NCI-H2227 treated with DMSO at 0.1 percent for 48 hours (cell line): ENCODE measurements around the gene TBC1D30.
A peak's percentile ranks its signal among the peaks of the same experiment; 100 is the strongest.
"Not testable (repeated sequence)": the region's sequence is repeated elsewhere in the genome, so short reads cannot be mapped to it uniquely, and the experiment has no call there.

Experiments
- DNase-seq: peaks from one replicate; lab custom pipeline; 2025; lab: John Stamatoyannopoulos, UW

The TBC1D30 gene

GRCh38 chr12:64802180-64802775 is 22.2 kb upstream of the TBC1D30 start:
- peak; percentile 52 for DNase-seq

DNA sequence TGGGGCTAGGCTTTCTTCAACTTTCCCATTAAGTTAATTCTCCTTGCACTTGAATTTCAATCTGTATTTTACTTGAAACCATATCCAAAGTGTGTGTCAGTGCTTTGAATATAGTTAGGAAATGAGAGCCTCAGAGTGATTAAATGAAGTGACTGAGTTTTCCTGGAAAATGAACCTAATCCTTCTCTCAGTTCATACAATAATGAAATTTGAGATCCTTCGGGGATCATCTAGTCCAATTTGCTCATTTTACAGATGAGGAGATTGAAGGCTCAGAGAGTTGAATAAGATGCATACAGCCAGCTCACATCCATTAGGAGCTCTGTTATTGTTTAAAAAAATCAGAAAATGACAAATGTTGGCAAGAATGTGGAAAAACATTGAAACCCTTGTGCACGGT is 18.3 kb upstream of the TBC1D30 start:
- no peak for DNase-seq

DNA sequence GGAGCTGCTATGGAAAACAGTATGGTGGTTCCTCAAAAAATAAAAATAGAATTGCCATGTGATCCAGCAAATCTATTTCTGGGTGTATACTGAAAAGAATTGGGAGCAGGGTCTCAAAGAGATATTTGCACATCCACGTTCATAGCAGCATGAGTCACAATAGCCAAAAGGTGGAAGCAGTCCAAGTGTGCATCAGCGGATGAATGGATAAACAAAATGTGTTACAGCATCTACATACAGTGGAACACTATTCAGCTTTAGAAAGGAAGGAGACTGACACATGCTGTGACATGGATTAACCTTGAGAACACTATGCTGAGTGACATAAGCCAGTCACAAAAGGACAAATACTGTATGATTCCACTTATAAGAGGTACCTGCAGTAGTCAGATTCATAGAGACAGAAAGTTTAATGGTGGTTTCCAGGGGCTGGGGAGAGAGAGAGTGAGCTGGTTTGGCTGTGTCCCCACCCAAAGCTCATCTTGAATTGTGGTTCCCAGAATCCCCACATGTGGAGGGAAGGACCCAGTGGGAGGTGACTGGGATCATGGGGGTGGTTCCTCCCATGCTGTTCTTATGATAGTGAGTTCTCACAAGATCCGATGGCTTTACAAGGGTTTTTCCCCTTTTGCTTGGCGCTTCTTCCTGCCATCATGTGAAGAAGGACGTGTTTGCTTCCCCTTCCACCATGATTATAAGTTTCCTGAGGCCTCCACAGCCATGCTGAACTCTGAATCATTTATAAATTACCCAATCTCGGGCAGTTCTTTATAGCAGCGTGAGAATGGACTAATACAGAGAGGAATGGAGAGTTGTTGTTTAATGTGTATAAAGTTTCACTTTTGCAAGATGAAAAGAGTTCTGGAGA is 17.6 kb upstream of the TBC1D30 start:
- DNase-seq, result no peak

- DNase-seq, result no peak
Measured at GRCh38 chr12:64808110-64808509, 16.3 kb upstream of the TBC1D30 start.

GRCh38 chr12:64810831-64811230 is 13.6 kb upstream of the TBC1D30 start:
- DNase-seq, result no peak

GRCh38 chr12:64813723-64814122 is 10.7 kb upstream of the TBC1D30 start:
- no peak for DNase-seq

DNA sequence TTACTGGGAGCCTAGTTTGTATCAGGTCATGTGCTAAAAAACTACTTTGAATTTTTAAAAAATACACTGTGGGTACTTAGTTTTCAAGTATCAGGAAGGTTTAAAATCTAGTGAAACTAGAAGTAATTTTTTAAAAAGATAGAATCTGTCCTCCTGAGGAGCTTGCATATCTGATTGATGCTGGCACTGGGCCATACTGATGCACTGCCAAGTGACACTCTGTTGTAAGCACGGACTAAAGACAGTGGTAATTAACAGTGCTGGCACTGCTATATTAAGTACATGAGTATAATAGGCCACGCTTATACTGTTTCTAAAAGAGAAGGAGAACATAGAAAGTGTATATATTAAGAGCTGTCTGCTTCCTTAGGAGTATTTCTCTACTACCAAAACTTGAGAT is 10.0 kb upstream of the TBC1D30 start:
- no peak for DNase-seq

- no peak for DNase-seq
Measured at GRCh38 chr12:64819816-64820402, 4.5 kb upstream of the TBC1D30 start.

- no peak for DNase-seq
Measured at GRCh38 chr12:64820593-64820992, 3.9 kb upstream of the TBC1D30 start.

- no peak for DNase-seq
Measured at GRCh38 chr12:64821116-64821630, 3.3 kb upstream of the TBC1D30 start.

GRCh38 chr12:64824130-64824499 is 332 bp upstream of the TBC1D30 start:
- DNase-seq, result no peak

DNA sequence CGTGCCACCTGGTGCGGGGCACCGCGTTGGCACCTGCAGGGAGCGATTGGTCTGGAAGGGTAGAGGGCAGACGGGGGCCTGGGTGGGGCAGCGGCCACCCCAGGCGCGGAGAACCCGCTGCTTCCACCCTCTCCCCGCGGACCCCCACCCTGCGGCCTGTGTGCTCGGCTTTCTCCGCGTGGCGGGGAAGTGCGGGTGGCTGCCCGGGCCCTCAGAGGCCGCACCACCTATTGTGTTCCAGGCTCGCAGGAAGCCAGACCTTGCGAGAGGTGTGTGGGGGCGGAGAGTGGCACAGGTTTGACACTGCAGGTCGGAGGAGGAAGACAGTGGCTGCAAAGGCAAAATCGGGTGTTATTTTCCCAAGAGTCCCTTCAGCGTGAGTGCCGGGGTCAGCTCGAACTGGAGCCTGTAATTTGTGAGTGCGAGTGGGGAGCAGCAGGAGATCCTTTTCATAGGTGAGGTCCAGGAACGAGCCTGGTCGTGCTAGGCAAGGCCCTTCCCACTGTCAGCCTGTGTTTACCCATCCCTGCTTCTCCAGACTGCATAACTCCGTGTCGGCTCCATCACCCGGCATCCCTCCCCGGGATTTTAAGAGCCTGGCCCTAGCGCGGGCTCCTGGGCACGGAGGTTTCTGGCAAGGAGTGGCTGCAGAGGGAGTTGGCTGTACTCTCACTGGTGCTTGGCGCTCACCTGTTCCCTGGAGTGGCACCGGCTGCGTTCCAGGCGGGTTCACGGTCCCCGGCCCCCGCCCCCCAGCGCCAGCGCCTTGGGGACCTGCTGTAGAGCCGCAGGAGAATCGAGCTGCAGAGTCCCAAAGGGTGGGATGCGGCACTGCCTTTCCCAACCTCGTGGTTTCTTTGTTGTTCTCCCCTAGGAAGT is 935 bp downstream of the TBC1D30 start:
- peak; percentile 28 for DNase-seq

DNA sequence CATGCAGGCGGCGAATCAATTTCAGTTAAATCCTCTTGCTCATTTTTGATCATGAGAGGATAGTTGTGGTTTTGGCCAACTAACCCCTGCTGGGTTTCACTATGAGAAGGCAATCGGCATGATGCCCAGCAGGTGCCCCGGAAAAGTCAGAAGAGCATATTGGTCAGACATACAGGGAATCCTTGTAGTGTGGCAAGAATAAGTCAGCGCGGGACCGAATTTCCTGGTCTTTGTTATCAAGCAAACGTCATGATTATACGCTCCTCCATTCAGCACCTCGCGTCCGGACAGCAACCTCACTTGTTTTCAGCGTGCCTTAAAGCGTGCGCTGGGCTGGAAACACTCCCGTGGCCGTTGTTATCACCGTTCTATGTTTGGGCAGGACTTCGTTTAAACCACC is 1.8 kb downstream of the TBC1D30 start:
- peak; percentile 71 for DNase-seq

DNA sequence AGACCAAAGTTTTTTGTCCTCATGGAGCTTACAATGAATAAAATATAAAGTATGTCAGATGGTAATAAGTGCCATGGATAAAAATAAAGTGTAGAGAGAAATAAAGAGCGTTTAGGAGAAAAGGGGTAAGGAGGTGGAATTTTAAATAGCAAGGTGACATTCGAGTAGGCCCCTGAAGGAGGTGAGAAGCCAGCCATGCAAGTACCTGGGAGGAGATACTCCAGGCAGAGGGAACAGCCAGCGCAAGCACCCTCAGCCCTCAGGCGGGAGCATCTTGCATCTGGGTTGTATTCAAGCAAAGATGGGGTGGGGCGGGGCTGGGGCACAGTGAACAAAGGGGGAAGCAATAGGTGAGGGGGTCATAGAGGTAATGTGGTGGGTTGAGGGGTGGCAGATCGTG is 4.3 kb downstream of the TBC1D30 start:
- no peak for DNase-seq

- no peak for DNase-seq
Measured at GRCh38 chr12:64833928-64834327, 9.5 kb downstream of the TBC1D30 start.

- no peak for DNase-seq
Measured at GRCh38 chr12:64835901-64836300, 11.5 kb downstream of the TBC1D30 start.

GRCh38 chr12:64836856-64837255 is 12.4 kb downstream of the TBC1D30 start:
- no peak for DNase-seq

DNA sequence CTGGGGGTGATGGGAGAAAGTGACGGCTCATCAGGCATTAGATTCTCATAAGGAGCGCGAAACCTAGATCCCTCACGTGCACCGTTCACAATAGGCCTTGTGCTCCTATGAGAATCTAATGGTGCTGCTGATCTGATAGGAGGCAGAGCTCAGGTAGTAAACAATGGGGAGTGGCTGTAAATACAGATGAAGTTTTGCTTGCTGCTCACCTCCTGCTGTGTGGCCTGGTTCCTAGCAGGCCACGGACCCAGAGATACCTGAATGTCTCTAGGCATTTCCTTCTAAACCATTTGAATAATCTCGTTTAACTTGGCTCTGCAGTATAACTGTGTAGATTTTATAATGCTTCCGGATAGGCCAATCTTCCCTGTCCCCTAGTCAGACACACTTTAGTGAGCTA is 13.0 kb downstream of the TBC1D30 start:
- DNase-seq, result no peak

DNA sequence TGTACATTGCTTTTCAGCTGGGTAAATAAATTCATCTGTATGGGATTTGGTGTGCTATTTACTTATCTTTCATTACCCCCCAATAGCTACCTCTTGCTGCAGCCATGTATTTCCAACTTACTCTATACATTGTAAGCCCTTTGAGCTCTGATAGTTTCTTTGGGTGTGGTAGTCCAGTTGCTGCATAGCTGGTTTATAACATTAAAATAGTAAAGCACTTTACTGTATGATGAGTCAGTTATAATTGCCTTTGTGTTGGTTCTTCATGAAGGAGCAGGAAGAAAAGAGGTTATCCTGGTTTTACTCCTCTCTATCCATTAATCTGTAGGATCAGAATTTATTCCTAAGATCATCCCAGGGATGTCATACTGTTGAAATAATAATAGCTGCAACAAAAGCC is 15.7 kb downstream of the TBC1D30 start:
- DNase-seq, result no peak

DNA sequence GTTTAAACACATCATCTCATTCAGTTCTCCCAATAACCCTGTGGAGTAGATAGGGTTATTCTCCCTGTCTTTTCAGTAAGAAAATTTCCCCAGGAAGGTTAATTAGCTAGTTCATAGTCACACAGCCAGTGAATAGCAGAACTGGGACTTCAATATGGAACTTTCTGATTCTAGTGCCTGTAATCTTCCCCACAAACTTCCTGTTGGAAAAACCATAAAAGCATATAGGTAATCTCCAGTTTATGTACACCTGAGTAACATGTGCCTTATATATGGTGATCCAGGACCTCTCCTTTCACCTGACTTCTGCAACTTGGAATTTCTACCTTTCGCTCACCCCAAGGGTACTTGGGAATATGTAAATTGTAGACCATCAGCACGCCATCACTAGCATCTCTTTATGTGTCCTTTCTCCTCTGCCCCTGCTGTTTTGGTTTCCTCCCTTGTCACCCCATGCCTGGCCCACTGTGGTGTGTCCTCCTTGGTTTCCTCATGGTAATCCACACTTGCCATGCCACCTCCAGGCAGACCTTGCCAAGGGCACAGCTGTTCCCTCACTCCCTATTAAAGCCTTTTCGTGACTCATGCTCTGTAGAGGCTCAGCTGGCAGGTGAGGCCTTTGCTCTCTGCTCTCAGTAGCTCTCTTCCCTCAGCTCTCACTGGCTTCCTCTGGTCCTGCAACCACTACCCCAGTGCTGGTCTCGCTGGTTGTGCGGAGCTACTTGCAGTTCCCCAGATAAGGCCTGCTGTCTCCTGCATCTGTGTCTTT is 16.7 kb downstream of the TBC1D30 start:
- DNase-seq, result no peak

- DNase-seq, result not testable (repeated sequence)
Measured at GRCh38 chr12:64848409-64848808, 24.0 kb downstream of the TBC1D30 start.
